Stimulated activated memory B cell treated with anti-CD40 and anti-IgM and Interleukin-4, amounts not matched to agents 10 μg/mL and 1 μg/mL and 100 μg/mL, for 72 hours (primary cell): Measurements from ENCODE around the gene BCL10.

Experiments used
- ATAC-seq: fragments of 150-1000 bp; cut with Tn5 transposase; 2 replicates; pipeline ENCODE4 v1.10.0; 2021
- H3K27ac Mint-ChIP-seq: one replicate; pipeline ENCODE4 v1.8.0; 2022; ENCODE audit warnings: mild to moderate bottlenecking, mixed read lengths
- H3K27me3 Mint-ChIP-seq: one replicate; pipeline ENCODE4 v1.8.0; 2022; ENCODE audit warnings: mixed read lengths
- H3K36me3 Mint-ChIP-seq: one replicate; pipeline ENCODE4 v1.8.0; 2022; ENCODE audit warnings: mixed read lengths
- H3K4me1 Mint-ChIP-seq: one replicate; pipeline ENCODE4 v1.8.0; 2022; ENCODE audit warnings: mixed read lengths
- H3K4me3 Mint-ChIP-seq: one replicate; pipeline ENCODE4 v1.8.0; 2022; ENCODE audit warnings: mild to moderate bottlenecking, moderate library complexity, mixed read lengths
- H3K9me3 Mint-ChIP-seq: one replicate; pipeline ENCODE4 v1.8.0; 2022; ENCODE audit warnings: mixed read lengths

The BCL10 gene

DNA sequence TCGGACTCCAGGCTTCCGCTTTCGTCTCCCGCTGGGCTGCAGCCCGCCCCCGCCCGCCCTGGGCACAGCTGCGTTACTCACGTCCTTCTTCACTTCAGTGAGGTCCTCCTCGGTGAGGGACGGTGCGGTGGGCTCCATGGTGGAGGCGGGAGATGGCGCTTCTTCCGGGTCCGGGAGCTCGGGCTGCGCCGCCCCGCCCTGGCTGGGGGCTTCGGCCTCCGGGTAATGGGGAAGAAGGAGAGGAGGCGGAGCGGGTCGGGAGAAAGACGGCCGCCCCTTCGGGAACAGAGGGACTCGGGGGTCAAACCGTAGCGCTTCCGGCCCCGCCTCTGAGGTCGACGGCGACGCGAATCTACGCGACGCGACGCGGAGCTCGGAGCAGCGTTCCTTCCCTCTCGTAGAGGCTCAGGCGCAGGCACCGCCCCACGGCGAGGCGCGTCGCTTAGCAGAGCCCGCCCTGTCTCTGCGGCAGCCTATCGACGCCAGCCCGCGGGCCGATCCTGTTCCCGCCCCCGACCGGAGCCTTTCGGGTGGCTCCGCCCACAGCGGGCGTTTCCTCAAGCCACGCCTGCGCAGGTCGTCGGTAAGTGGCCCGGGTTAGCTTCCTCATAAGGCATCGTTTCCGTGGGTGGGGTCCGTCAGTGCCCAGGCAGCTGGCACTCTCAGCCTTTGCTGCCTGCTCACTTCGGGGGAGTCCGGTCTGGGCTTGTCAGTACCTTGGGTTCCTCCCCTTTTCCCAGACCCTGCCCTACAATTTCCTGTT lies at the start of gene BCL10:
TSS of gene BCL10 (minus strand) at position 418 of the 763 bp plus-strand sequence. CDS start at position 138, 280 bp downstream.
- Mint-ChIP-seq H3K4me1 (peaks cover 60% of the 10 kb centered on the region), H3K36me3 (peaks cover 21% of the 10 kb centered on the region), H3K27me3 (no peaks in the 10 kb centered on the region), H3K27ac (peak within 1 kb of the TSS; percentile 91), H3K9me3 (no peaks in the 10 kb centered on the region), H3K4me3 (peak within 1 kb of the TSS; percentile 84)
- ATAC-seq, result peak; percentile 99

DNA sequence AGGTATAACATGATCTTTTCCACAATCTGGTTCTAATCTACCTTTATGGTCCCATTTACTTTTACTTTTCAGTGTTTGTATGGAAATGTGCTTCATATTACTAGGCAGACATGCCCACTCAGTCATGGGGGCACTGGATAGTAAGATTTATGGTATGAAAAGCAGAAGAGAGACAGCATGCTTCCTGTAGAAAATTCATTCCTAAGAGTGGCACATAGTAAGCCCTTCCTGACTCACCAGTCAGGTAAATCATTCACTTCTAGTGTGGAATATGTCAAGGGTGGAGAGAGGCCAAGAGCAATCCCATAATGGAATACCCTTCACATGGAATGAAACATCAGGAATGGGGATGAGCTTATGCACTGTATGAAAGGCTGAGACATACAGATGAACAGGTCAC lies 49.5 kb upstream of the BCL10 start:
- Mint-ChIP-seq H3K27ac (no peak overlapping the region), H3K36me3 (peaks cover 10% of the 10 kb centered on the region), H3K27me3 (no peaks in the 10 kb centered on the region), H3K4me3 (no peak overlapping the region), H3K9me3 (no peaks in the 10 kb centered on the region), H3K4me1 (peaks cover 26% of the 10 kb centered on the region)
- no peak for ATAC-seq

GRCh38 chr1:85323770-85324169 lies 47.3 kb upstream of the BCL10 start:
- H3K36me3 Mint-ChIP-seq, result peaks cover 15% of the 10 kb centered on the region
- no peaks in the 10 kb centered on the region for H3K27me3 Mint-ChIP-seq
- H3K4me3 Mint-ChIP-seq, result no peak overlapping the region
- peaks cover 12% of the 10 kb centered on the region for H3K4me1 Mint-ChIP-seq
- no peaks in the 10 kb centered on the region for H3K9me3 Mint-ChIP-seq
- no peak overlapping the region for H3K27ac Mint-ChIP-seq
- no peak for ATAC-seq

DNA sequence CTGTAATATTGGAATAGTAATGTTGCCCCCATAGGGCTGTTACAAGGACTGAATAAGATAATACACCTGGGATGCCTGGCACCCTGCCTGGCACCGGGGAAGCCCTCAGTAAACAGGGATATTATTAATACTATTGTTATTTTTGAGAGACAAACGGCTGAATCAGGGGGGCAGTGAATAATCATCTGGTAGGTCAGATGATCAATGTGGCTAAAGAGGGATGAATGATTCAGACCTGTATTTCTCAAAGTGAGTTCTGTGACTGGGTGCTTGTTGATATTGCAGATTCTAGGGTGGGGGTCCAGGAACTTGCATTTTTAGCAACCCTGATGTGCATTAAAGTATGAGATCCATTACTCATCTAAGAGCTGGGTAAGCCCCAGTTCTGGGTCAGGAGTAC lies 46.2 kb upstream of the BCL10 start:
- peaks cover 12% of the 10 kb centered on the region for H3K4me1 Mint-ChIP-seq
- H3K36me3 Mint-ChIP-seq, result peaks cover 15% of the 10 kb centered on the region
- H3K27me3 Mint-ChIP-seq, result no peaks in the 10 kb centered on the region
- no peak overlapping the region for H3K27ac Mint-ChIP-seq
- H3K4me3 Mint-ChIP-seq, result no peak overlapping the region
- ATAC-seq, result no peak
- no peaks in the 10 kb centered on the region for H3K9me3 Mint-ChIP-seq

- no peak overlapping the region for H3K4me3 Mint-ChIP-seq
- peak; percentile 41 for ATAC-seq
- no peaks in the 10 kb centered on the region for H3K9me3 Mint-ChIP-seq
- H3K36me3 Mint-ChIP-seq, result peaks cover 15% of the 10 kb centered on the region
- H3K27ac Mint-ChIP-seq, result no peak overlapping the region
- peaks cover 12% of the 10 kb centered on the region for H3K4me1 Mint-ChIP-seq
- H3K27me3 Mint-ChIP-seq, result no peaks in the 10 kb centered on the region
Measured at GRCh38 chr1:85321237-85321964, 45.0 kb upstream of the BCL10 start.

DNA sequence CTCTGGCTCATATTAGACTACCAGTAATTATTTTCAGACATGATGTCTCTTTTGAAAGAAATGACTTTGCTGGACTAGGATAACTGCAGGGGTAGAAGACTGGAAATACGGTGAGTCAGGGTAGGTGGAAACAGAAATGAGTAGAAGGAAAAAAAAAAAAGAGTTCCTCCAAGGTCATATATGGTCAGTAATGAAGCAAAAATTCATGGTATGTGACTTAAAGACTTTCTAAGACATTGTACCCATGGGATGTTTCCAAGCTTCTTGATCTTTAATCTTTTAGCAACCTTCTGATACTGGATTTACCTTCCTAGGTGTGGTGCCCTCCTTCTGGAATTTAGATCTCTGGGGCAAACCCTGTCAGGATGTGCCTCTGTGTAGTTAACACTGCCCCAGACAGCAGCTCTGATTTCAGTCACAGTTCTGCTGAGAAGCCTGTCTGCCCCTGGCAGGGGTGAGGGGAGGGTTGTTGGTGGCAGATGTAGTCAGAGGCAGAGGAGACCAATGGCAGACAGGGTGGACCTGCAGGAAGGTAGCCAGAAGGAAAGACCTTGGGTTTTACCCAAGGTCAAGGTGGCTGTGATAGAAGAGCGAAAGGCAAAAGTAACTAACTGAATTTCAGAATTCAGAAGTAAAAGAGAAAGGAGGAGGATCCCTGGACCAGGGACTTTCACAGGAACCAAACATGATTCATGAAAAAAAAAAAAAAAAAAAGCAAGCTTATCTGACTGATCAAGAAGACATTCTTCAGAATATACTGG lies 44.1 kb upstream of the BCL10 start:
- Mint-ChIP-seq H3K4me1 (peaks cover 8% of the 10 kb centered on the region), H3K27me3 (no peaks in the 10 kb centered on the region), H3K9me3 (no peaks in the 10 kb centered on the region), H3K36me3 (peaks cover 11% of the 10 kb centered on the region), H3K27ac (peak overlapping the region; percentile 7), H3K4me3 (no peak overlapping the region)
- ATAC-seq, result no peak

DNA sequence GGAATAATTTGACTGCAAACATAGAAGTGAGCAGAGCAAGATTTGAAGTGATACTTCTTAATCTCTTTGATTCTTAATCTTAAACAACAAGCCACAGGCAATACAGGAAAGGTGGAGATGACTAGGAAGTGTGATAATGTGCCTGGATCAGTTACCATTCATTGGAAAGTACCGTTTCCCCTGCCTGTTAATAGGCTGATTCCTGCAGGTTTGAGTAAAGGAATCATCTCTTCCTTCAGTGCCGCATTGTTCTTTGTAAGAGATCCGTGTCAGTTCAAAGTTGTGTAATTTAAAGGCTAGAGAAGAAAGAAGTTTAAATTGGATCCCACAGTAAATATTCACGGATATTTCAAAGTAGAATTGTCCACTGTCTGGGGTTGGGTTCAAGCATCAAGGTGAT lies 43.5 kb upstream of the BCL10 start:
- Mint-ChIP-seq H3K4me3 (no peak overlapping the region), H3K4me1 (peaks cover 5% of the 10 kb centered on the region), H3K27ac (no peak overlapping the region), H3K27me3 (no peaks in the 10 kb centered on the region), H3K36me3 (peaks cover 5% of the 10 kb centered on the region), H3K9me3 (no peaks in the 10 kb centered on the region)
- ATAC-seq, result no peak

- no peaks in the 10 kb centered on the region for H3K9me3 Mint-ChIP-seq
- peaks cover 5% of the 10 kb centered on the region for H3K36me3 Mint-ChIP-seq
- ATAC-seq, result no peak
- no peaks in the 10 kb centered on the region for H3K27me3 Mint-ChIP-seq
- no peak overlapping the region for H3K4me3 Mint-ChIP-seq
- peaks cover 5% of the 10 kb centered on the region for H3K4me1 Mint-ChIP-seq
- no peak overlapping the region for H3K27ac Mint-ChIP-seq
Measured at GRCh38 chr1:85319491-85319890, 43.1 kb upstream of the BCL10 start.

DNA sequence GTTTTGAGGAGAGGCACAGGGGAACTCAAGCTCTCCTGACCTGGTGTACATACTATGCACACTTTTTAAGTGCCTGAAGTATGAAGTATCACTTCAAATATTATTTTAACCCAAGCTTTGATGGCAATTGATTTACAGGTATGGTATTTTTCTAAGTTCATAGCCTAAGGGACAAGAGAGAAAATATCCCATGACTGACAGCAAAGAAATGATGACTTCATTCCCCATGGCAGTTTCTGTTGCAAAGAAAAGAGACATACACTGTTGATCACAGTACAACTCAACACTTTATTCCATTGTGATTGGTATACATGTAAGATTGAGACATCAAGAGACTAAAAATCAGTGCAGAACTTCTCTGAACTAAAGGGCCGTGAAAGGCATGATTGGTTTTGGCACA lies 41.8 kb upstream of the BCL10 start:
- no peaks in the 10 kb centered on the region for H3K9me3 Mint-ChIP-seq
- peaks cover 5% of the 10 kb centered on the region for H3K4me1 Mint-ChIP-seq
- H3K36me3 Mint-ChIP-seq, result peaks cover 8% of the 10 kb centered on the region
- no peak overlapping the region for H3K4me3 Mint-ChIP-seq
- no peak for ATAC-seq
- no peaks in the 10 kb centered on the region for H3K27me3 Mint-ChIP-seq
- H3K27ac Mint-ChIP-seq, result no peak overlapping the region

- no peak overlapping the region for H3K4me3 Mint-ChIP-seq
- H3K4me1 Mint-ChIP-seq, result peaks cover 5% of the 10 kb centered on the region
- peaks cover 8% of the 10 kb centered on the region for H3K36me3 Mint-ChIP-seq
- no peaks in the 10 kb centered on the region for H3K27me3 Mint-ChIP-seq
- no peaks in the 10 kb centered on the region for H3K9me3 Mint-ChIP-seq
- no peak for ATAC-seq
- no peak overlapping the region for H3K27ac Mint-ChIP-seq
Measured at GRCh38 chr1:85317560-85317959, 41.1 kb upstream of the BCL10 start.

- Mint-ChIP-seq H3K4me1 (peaks cover 14% of the 10 kb centered on the region), H3K4me3 (no peak overlapping the region), H3K27me3 (no peaks in the 10 kb centered on the region), H3K36me3 (peaks cover 8% of the 10 kb centered on the region), H3K27ac (no peak overlapping the region), H3K9me3 (no peaks in the 10 kb centered on the region)
- no peak for ATAC-seq
Measured at GRCh38 chr1:85316321-85316720, 39.9 kb upstream of the BCL10 start.

DNA sequence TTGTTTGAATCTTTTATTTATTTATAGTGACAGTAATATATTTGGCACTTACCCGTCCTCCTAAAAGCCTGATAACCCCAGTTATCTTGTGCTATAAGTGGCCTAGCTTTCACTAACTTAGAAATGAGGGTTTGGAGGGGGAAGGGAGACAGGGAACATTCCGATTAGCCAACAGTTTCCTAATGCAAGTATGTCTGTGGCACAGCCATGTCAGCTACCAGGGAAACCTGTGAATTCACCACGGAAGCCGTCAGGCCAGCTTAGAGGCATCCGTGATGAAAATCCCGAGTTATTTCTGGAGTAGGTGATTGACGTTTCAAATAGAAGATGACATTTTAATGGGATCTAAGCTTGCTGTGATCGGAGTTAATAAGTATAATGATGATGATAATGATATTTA lies 39.4 kb upstream of the BCL10 start:
- Mint-ChIP-seq H3K4me3 (no peak overlapping the region), H3K9me3 (no peaks in the 10 kb centered on the region), H3K4me1 (peaks cover 13% of the 10 kb centered on the region), H3K36me3 (peaks cover 7% of the 10 kb centered on the region), H3K27me3 (no peaks in the 10 kb centered on the region), H3K27ac (no peak overlapping the region)
- no peak for ATAC-seq

DNA sequence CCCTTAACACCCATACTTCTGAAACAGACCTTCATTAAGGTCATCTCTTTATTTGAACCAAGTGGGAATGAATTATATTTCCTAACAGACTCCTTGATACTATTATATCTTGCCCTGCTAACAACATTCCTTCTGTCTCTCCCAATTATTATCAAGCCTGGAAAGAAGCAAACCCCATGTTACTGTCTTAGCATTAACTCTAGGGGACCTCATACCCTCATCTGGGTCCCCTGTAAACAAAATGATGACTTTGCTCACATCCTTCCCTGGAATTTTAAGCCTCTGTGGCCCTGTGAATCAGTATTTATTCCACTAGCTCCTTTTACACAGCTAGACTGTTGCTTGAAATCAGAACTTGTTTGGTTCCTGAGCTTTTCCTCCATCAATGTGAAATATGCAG lies 38.3 kb upstream of the BCL10 start:
- no peak for ATAC-seq
- Mint-ChIP-seq H3K4me1 (peaks cover 9% of the 10 kb centered on the region), H3K27me3 (no peaks in the 10 kb centered on the region), H3K4me3 (no peak overlapping the region), H3K36me3 (peaks cover 4% of the 10 kb centered on the region), H3K27ac (no peak overlapping the region), H3K9me3 (no peaks in the 10 kb centered on the region)

DNA sequence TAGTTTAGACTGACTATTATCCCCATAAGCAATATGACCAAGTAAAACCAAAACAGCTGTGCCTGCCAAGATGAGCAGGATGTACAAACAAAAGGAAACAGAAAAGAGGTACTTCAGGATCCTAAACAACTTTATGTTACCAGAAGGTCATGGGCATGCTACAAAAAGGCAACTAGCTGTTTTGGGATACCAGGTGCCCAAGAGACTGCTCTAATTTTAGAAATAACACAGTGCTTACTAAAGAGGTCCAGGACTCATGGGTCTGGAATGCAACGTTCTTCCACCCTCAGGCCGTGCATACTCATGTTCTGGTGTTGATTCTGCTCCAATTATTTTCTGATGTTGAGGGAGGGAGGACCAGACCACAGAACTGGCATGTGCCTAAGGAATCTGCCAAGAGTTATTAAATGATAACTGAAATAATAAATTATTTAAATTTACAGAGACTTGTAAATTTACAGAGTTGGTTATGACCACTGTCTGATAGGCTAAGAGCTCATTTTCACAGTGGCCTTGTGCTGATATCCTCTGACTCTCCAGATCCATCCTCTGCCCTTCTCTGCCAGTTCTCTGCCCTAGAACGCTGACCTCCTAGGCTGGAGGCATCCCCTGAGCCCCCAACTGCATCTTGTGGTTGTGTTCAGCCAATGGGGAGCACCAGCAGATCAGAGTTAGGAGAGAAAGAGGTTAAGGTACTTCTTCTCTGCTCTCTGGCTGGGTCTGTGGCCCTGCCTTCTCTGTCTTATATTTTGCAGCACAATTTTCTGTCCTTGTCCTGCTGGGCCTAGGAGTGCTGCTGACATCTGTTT lies 37.7 kb upstream of the BCL10 start:
- H3K27ac Mint-ChIP-seq, result no peak overlapping the region
- H3K36me3 Mint-ChIP-seq, result peaks cover 4% of the 10 kb centered on the region
- no peak overlapping the region for H3K4me3 Mint-ChIP-seq
- H3K9me3 Mint-ChIP-seq, result no peaks in the 10 kb centered on the region
- H3K27me3 Mint-ChIP-seq, result no peaks in the 10 kb centered on the region
- H3K4me1 Mint-ChIP-seq, result peaks cover 9% of the 10 kb centered on the region
- no peak for ATAC-seq

- no peak overlapping the region for H3K27ac Mint-ChIP-seq
- peaks cover 4% of the 10 kb centered on the region for H3K36me3 Mint-ChIP-seq
- H3K27me3 Mint-ChIP-seq, result no peaks in the 10 kb centered on the region
- ATAC-seq, result peak; percentile 34
- H3K4me1 Mint-ChIP-seq, result peaks cover 24% of the 10 kb centered on the region
- no peak overlapping the region for H3K4me3 Mint-ChIP-seq
- no peaks in the 10 kb centered on the region for H3K9me3 Mint-ChIP-seq
Measured at GRCh38 chr1:85311818-85312217, 35.4 kb upstream of the BCL10 start.
